GM18951 (cell line): ENCODE results near the gene TNFRSF18.
"Not testable (repeated sequence)": the region's sequence is repeated elsewhere in the genome, so short reads cannot be mapped to it uniquely, and the experiment has no call there.

Experiments used
- POLR2A ChIP-seq: IDR thresholded peaks from 4 replicates; pipeline ENCODE4 v1.6.1; 2011; ENCODE audit warnings: mild to moderate bottlenecking; ENCODE audit not compliant: insufficient read length, insufficient read depth; ENCODE audit errors: extremely low read depth
- in situ Hi-C: fragments of 300-500 bp; cut with MboI; formaldehyde crosslinking; loops from one replicate; pipeline ENCODE4 v1.12.0; 2022; ENCODE audit warnings: low sequenced_read_pairs, mixed read lengths, inconsistent platforms; ENCODE audit not compliant: unreplicated experiment

The TNFRSF18 gene

DNA sequence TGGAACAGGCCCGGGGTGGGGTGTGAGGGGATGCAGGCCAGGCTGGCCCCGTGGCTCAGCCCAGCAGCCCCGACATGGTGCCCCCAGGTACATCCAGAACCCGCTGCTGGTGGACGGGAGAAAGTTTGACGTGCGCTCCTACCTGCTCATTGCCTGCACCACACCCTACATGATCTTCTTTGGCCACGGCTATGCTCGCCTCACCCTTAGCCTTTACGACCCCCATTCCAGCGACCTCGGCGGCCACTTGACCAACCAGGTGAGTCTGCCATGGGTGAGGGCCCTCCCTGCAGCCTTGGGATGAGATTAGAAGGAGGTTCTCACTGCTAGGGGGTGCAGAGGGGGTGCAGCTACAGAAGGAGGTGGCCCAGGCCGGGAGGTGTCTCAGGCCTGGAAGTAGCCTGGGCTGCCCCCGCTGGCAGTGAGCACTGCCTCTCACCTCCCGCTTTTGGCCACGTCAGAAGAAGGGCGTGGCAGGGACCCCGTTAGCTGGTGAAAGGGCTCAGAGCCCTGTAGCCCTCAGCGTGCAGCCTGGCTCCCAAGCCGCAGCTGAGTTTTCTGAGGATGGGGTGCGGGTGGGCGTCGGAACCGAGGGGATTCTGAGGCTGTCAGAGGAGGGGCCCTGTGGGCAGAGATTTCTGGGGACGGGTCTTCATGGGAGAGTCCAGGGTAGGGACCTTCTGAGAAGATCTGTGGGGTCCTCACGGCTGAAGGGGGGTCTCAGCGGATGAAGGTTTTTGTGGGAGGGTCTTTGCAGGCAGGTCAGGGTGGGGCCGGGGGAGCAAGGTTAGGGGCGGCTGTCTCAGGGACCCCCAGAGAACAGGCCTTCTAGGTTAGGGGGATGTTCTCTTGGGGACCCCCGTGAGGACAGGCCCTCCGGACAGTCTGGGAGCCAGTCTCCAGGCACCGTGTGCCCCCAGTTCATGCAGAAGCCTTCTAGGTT is 22.3 kb downstream of the TNFRSF18 start:
- TF ChIP-seq POLR2A = no peak
- in situ Hi-C loops = no loop called here

DNA sequence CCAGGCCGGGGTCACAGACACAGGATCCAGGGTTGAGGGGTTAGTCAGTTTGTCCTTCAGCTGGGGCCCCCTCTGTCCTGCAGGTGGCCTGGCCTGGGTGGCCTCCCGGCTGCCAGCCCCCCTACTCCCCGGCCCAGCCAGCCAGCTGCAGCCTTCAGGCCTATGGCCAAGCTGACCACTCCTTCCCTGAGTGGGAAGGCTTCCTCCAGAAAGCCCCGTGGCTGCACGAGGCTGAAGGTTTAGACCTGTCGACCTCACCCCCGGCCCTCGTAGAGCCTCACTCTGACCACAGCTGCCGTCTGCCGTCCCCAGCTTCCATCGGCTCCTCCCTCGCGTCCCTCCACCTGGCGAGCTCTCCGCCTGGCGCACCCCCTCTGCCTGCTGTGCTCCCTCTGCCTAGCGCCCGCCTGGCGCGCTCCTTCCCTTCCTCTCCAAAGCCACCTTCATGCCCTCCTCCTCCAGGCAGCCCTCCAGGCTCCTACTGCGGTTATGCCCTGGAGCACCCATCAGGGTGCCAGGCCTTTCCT is 23.1 kb downstream of the TNFRSF18 start:
- in situ Hi-C loops = no loop called here
- no peak for TF ChIP-seq POLR2A

- TF ChIP-seq POLR2A = no peak
- in situ Hi-C loops = no loop called here
These were observed 23.7 kb downstream of the TNFRSF18 start for GRCh38 chr1:1182491-1183220.

- TF ChIP-seq POLR2A = no peak
- in situ Hi-C loops = no loop called here
These were observed 24.4 kb downstream of the TNFRSF18 start for GRCh38 chr1:1181938-1182410.

- TF ChIP-seq POLR2A = no peak
- in situ Hi-C loops = no loop called here
These were observed 25.1 kb downstream of the TNFRSF18 start for GRCh38 chr1:1181129-1181937.

GRCh38 chr1:1179983-1180861 is 26.2 kb downstream of the TNFRSF18 start:
- in situ Hi-C loops = no loop called here
- no peak for TF ChIP-seq POLR2A

DNA sequence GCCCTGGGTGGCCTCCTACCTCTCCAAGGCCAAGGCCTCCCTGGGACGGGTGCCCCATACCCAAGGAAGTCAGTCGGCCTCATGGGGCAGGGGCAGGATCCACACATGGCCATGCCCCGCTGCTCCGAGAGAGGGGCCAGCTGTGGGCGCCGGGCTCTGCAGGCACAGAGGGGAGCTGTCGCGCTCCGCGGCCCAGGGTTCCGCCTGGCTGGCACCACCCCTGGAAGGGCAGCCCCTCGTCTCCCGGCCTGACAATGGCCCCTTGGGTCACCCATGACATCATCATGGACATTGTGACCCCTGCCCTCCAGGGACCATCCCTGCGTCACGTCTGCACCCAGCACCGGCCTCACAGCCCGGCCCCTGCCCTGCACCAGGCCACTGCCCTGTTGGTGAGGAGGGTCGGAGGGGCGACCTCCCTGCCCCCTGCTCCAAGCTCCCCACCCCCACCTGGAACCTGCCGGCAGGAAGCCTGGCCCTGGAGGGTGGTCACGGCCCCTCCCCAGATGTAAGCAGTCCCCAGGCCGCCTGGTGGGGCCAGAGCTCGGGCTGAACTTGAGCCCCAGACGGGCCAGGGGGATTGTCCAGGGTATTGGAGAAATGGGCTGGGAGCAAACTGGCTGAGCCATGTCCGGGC is 26.9 kb downstream of the TNFRSF18 start:
- no peak for TF ChIP-seq POLR2A
- in situ Hi-C loops = no loop called here

DNA sequence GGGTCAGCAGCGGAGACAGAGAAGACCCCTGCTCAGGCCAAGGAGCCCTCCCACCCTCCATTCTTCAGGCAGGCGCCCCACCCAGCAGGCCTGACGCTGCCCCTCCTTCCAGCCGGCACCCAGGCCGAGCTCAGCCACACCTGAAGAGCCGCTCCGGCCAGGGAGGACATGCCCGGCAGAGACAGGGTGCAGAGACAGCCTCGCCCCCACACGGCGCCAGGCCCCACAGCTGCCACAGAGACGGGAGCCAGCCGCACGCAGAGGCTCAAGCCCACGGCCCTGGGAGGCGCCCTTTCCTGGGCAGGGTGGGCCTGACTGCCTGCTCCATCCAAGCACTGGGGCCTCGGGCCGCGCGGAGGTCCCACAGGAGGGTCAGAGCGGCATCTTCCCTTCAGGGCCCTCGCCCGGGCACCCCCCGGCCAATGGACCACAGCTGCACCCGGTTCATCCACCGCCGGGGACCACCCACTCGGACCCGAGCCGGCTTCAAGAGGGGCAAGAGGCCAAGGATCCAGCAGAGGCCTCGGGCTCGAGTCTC is 27.5 kb downstream of the TNFRSF18 start:
- no peak for TF ChIP-seq POLR2A
- in situ Hi-C loops = no loop called here

GRCh38 chr1:1177452-1178206 is 28.8 kb downstream of the TNFRSF18 start:
- no peak for TF ChIP-seq POLR2A
- in situ Hi-C loops = no loop called here

DNA sequence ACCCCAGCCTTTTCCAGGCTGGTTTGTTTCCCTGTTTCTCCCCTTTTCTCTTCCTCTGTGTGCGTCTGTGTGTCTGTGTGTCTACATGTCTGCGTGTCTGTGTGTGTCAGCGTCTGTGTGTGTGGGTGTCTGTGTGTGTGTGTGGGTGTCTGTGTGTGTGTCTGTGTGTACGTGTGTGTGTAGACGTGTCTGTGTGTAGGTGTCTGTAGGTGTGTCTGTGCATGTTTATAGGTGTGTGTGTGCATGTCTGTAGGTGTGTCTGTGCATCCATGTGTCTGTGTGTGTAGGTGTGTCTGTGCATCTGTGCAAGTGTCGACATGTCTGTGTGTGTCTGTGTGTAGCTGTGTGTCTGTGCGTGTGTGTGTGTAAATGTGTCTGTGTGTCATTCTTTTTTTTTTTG is 29.5 kb downstream of the TNFRSF18 start:
- in situ Hi-C loops = no loop called here
- no peak for TF ChIP-seq POLR2A

DNA sequence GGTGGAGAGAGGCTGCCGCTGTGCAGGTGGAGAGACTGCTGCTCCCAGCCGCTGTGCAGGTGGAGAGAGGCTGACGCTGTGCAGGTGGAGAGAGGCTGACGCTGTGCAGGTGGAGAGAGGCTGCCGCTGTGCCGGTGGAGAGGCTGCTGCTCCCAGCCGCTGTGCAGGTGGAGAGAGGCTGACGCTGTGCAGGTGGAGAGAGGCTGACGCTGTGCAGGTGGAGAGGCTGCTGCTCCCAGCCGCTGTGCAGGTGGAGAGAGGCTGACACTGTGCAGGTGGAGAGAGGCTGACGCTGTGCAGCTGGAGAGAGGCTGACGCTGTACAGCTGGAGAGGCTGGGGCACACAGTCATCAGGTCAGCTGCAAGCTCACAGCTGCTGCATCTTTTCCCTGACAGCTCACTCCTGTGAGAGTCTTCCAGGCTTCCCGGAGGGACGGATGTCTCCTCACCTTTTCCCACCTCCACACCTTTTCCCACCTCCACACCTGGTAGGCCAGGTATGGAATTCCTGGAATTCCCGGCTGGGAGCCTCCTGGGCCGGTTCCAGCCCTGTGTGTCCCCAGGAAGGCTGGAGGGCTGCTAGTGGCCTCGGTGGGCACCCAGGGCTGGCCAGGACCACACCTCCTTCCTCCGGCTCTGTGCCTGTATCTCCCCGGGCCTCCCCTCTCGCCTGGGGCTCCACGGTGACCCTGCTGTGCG is 30.2 kb downstream of the TNFRSF18 start:
- in situ Hi-C loops = not testable (repeated sequence)
